Measurements from ENCODE around the gene TMEM107.
A peak's percentile ranks its signal among the peaks of the same experiment; 100 is the strongest.

Gene TMEM107

GRCh38 chr17:8161289-8162232 is 14.6 kb downstream of the TMEM107 start:
- DNase-seq: no peak

GRCh38 chr17:8160741-8161221 is 15.4 kb downstream of the TMEM107 start:
- DNase-seq: no peak

- DNase-seq: no peak
Observed at GRCh38 chr17:8160224-8160577, 16.0 kb downstream of the TMEM107 start.

GRCh38 chr17:8159459-8160223 is 16.5 kb downstream of the TMEM107 start:
- no peak for DNase-seq

DNA sequence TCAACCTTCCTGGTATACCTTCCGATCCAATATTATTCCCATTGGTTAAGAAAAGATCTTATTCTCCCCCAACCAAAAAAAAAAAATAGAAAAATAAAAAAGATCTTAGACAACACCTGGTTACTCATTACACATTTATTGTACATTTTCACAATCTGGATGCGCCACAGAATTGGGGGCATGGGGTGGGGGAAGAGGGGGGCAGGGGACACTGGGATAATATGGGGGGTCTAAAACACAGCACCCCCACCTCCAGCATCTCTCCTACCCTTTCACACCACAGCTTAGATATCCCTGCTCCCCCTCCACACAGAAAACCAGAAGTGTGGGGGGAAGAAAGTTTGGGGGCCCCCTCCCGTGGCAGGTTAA is 17.2 kb downstream of the TMEM107 start:
- DNase-seq: no peak

DNA sequence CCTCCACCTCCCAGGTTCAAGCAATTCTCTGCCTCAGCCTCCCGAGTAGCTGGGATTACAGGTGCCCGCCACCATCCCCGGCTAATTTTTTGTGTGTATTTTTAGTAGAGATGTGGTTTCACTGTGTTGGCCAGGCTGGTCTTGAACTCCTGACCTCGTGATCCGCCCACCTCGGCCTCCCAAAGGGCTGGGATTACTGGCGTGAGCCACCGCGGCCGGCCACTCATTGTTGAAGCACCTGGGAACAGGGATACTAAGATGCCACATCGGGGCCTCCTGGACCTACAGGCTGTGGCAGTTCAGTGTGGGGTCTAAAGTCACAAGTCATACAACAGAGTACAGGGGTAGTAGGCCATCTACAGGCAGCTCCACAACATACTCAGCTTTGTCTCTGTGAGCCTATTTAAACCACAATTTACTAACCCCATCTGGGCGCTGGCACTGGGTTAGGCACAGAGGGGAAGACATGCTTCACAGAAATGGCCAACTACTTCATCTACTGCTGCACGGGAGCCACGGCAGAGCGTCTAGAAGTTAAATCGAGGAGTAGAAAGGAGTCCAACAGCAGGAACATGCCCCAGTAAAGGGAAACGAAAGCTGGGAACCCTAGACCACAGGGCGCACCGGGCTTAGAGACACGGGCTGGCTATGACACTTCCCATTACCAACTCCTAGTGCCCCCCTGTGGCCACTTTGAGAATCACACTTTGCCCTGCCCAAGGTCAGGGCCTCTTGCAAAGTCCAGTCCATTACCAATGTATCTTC is 17.7 kb downstream of the TMEM107 start:
- peak; percentile 84 for DNase-seq

- DNase-seq: peak; percentile 100
Observed at GRCh38 chr17:8156246-8156992, 19.8 kb downstream of the TMEM107 start.

DNA sequence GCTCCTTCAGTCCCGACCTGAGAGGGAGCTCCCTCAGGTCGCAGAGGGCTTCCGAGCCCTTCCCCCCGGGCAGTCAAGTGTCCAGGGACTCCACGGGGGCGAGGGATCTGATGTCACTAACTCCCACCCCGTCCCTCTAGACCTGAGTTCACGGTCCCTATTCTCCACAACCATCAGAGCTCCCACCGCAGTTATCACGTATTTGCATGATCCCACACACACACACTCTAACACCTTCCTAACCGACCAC is 20.3 kb downstream of the TMEM107 start:
- no peak for DNase-seq

- DNase-seq: no peak
Observed at GRCh38 chr17:8155231-8155995, 20.8 kb downstream of the TMEM107 start.

- no peak for DNase-seq
Observed at GRCh38 chr17:8154608-8155155, 21.5 kb downstream of the TMEM107 start.

DNA sequence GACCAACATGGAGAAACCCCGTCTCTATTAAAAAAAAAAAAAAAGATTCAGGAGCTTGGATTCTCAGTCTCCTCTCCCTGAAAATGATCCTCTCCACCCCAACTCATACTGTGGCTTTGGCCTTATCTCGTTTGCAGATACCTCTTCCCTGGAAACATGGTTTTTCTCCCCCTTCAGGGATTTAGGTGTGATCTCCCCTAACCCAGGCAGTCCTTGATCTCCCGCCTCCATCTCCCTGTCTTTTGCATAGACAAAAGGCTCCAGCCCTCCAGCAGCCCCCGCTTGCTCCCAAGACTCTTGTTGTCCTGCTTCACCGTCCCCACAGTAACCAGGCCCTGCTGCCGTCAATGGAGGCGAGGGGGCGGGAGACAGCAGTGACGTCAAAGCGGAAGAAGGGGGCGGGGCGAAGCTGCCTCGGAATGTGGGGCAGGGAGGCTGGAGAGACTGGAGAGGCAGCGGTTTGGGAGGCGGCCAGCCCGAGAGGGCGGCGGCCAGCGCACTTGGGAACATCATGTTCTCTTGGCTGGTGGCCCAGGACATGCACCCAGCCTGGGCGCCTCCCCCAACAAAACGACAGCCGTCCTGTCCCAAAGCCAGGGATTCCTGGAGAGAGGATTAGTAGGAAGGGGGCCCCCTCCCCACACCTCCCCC is 22.1 kb downstream of the TMEM107 start:
- peak; percentile 94 for DNase-seq

DNA sequence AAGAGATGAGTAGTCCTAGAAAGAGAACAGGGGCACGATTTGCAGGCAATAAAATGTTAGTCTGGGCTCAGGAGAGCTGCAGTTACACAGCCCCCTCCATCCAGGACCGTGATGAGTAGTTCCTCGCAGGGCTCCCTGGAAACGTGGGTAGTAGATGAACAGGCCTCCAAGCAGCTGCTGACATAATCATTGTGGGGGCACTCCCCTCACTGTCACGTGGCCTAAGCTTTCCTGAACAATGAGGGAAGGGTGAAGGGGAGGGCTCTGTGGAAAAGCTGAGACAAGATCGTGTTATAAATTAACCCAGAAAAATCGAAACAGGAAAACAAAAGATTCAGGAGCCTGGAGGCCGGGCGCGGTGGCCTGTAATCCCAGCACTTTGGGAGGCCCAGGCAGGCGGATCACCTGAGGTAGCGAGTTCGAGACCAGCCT is 22.6 kb downstream of the TMEM107 start:
- no peak for DNase-seq

GRCh38 chr17:8153031-8153451 is 23.1 kb downstream of the TMEM107 start:
- DNase-seq: no peak

DNA sequence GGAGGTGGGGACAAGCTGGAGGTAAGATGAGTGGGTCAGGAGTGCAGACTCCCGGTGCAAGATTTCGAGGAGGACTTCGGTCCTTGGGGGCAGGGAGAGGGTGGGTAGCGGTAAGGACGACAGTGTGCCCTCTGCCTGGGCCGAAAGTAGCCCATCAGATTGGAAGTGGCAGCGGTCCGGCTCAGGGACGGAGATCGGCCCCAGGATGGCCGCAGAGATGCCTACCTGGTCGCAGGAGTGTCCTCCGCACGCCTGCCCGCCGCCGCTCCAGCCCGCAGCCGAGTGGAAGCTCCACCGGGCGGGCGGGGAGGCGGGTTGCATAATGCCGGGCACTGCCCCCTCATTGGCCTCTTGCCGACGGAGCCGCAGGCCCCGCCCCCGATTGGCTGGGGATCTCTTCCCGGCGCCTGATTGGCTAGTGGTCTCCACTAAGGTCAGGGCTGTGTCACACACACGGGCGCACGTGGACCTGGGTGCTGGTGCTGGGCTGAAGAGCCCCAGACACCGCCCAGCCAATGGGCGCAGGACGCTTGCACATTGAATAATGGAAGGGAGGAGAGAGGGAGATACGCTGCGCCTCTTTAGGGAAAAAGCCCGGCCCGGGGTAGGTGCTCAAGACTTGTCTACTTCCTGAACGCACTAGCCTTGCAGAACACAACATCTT is 23.9 kb downstream of the TMEM107 start, which contains the start of gene PER1:
Gene PER1, minus strand, starts transcription at position 293 of the 664 bp plus-strand sequence. CDS start 1,698 bp downstream, outside the sequence.
- peak; percentile 85 for DNase-seq

- DNase-seq: no peak
Observed at GRCh38 chr17:8151641-8152111, 24.5 kb downstream of the TMEM107 start.

- DNase-seq: peak; percentile 88
Observed at GRCh38 chr17:8151120-8151640, 25.0 kb downstream of the TMEM107 start.

DNA sequence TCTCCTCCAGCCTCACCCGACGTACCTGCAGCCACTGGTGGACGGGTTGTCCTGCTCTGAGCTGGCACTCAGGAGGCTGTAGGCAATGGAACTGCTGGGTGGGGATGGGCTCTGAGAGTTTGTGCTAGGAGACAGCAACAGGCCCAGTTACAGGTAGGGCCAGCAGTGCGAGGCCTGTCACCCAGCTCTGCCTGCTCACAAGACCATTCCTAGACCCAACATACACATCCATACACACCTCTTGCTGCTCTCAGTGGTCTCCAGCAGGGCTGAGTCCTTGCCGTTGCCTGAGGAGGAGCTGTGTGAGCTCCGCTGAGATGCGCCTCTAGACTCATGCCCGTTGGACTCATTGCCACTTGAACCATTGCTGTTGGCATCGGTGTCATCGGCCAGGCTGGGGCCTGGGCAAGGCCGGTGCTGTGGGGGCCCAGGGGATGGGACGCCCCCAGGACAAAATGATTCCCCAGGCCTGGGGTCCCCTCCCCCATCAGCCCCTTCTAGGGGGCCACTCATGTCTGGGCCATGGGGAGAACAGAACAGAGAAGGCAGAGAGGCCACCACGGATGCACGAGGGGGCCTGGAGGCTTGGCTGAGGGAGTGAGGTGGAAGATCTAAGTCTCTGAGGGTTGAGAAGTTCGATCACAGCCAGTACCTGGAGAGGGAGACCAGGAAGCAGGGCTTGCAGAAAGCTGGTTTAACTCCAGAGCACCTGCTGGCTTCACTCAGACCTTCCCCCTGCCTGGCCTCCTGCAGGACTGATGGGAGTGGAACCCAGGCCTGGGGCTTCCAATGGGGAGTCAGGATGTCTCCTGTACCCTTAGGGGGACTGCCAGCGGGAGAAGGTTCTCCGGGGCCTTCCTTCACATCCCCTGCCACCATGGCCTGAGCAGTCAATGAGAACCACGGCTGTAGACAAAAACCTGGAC is 25.7 kb downstream of the TMEM107 start:
- DNase-seq: no peak

GRCh38 chr17:8149419-8150193 is 26.6 kb downstream of the TMEM107 start:
- DNase-seq: no peak
